Stomach smooth muscle (tissue), 2 donors: ENCODE measurements around the gene TLE4.

Experiments
- H3K27ac ChIP-seq: one replicate; pipeline ENCODE4 v1.7.0; 2013; ENCODE audit warnings: mild to moderate bottlenecking, low read length, inconsistent platforms
- H3K27me3 ChIP-seq, 2 donors: one replicate each; pipeline ENCODE4 v1.7.0; 2013; ENCODE audit warnings: low read length in 2 of 2; ENCODE audit not compliant: insufficient read depth in 2 of 2, control insufficient read depth in 1 of 2
- H3K36me3 ChIP-seq, 2 donors: one replicate each; pipeline ENCODE4 v1.7.0; 2013; ENCODE audit warnings: low read length in 2 of 2; ENCODE audit not compliant: control insufficient read depth in 2 of 2, insufficient read depth in 2 of 2
- H3K4me1 ChIP-seq: one replicate; pipeline ENCODE4 v1.7.0; 2013; ENCODE audit warnings: low read length; ENCODE audit not compliant: control insufficient read depth, insufficient read depth
- H3K4me3 ChIP-seq, 2 donors: one replicate each; pipeline ENCODE4 v1.7.0; 2013; ENCODE audit warnings: low read length in 2 of 2
- H3K9ac ChIP-seq, 2 donors: one replicate each; pipeline ENCODE4 v1.7.0; 2013; ENCODE audit warnings: low read length in 2 of 2, mild to moderate bottlenecking in 1 of 2
- H3K9me3 ChIP-seq, 2 donors: one replicate each; pipeline ENCODE4 v1.7.0; 2013; ENCODE audit warnings: low read length in 2 of 2; ENCODE audit not compliant: control insufficient read depth in 2 of 2
- donor health status: healthy.
- donor health status: Pancreatic carcinoma.

TLE4 gene

GRCh38 chr9:79581388-79581787 lies 9.6 kb downstream of the TLE4 start:
- H3K4me1 ChIP-seq = peaks cover 7% of the 10 kb centered on the region
- H3K9ac ChIP-seq = no peak overlapping the region
- H3K4me3 ChIP-seq = no peak overlapping the region
- no peak overlapping the region for H3K27ac ChIP-seq
- H3K27me3 ChIP-seq = no peaks in the 10 kb centered on the region
- H3K9me3 ChIP-seq = no peaks in the 10 kb centered on the region
- peaks cover 0 to 4% of the 10 kb centered on the region in 2 donors for H3K36me3 ChIP-seq

GRCh38 chr9:79581794-79582193 lies 10.0 kb downstream of the TLE4 start:
- Histone ChIP-seq H3K36me3 (peaks cover 0 to 4% of the 10 kb centered on the region in 2 donors), H3K27ac (no peak overlapping the region), H3K9me3 (no peaks in the 10 kb centered on the region), H3K4me1 (peaks cover 7% of the 10 kb centered on the region), H3K27me3 (no peaks in the 10 kb centered on the region), H3K9ac (no peak overlapping the region), H3K4me3 (no peak overlapping the region)

- Histone ChIP-seq H3K9me3 (no peaks in the 10 kb centered on the region), H3K36me3 (peaks cover 0 to 4% of the 10 kb centered on the region in 2 donors), H3K27me3 (no peaks in the 10 kb centered on the region), H3K4me1 (peaks cover 5% of the 10 kb centered on the region), H3K27ac (no peak overlapping the region), H3K4me3 (no peak overlapping the region), H3K9ac (no peak overlapping the region)
Observed at GRCh38 chr9:79583952-79584654, 12.3 kb downstream of the TLE4 start.

GRCh38 chr9:79584655-79584982 lies 12.9 kb downstream of the TLE4 start:
- no peaks in the 10 kb centered on the region for H3K27me3 ChIP-seq
- peaks cover 5% of the 10 kb centered on the region for H3K4me1 ChIP-seq
- H3K4me3 ChIP-seq = no peak overlapping the region
- H3K9me3 ChIP-seq = no peaks in the 10 kb centered on the region
- no peak overlapping the region for H3K9ac ChIP-seq
- H3K36me3 ChIP-seq = peaks cover 0 to 4% of the 10 kb centered on the region in 2 donors
- H3K27ac ChIP-seq = no peak overlapping the region

- peaks cover 5% of the 10 kb centered on the region for H3K4me1 ChIP-seq
- H3K27me3 ChIP-seq = no peaks in the 10 kb centered on the region
- H3K4me3 ChIP-seq = no peak overlapping the region
- H3K36me3 ChIP-seq = peaks cover 0 to 4% of the 10 kb centered on the region in 2 donors
- no peak overlapping the region for H3K9ac ChIP-seq
- no peak overlapping the region for H3K27ac ChIP-seq
- no peaks in the 10 kb centered on the region for H3K9me3 ChIP-seq
Observed at GRCh38 chr9:79588488-79589223, 16.9 kb downstream of the TLE4 start.

GRCh38 chr9:79591458-79591857 lies 19.7 kb downstream of the TLE4 start:
- H3K27ac ChIP-seq = no peak overlapping the region
- H3K4me1 ChIP-seq = no peaks in the 10 kb centered on the region
- H3K9me3 ChIP-seq = no peaks in the 10 kb centered on the region
- H3K36me3 ChIP-seq = no peaks in the 10 kb centered on the region
- no peak overlapping the region for H3K4me3 ChIP-seq
- H3K9ac ChIP-seq = no peak overlapping the region
- H3K27me3 ChIP-seq = no peaks in the 10 kb centered on the region

GRCh38 chr9:79592726-79593493 lies 21.1 kb downstream of the TLE4 start:
- no peak overlapping the region for H3K4me3 ChIP-seq
- H3K27ac ChIP-seq = no peak overlapping the region
- H3K36me3 ChIP-seq = no peaks in the 10 kb centered on the region
- H3K4me1 ChIP-seq = no peaks in the 10 kb centered on the region
- no peak overlapping the region for H3K9ac ChIP-seq
- no peaks in the 10 kb centered on the region for H3K9me3 ChIP-seq
- no peaks in the 10 kb centered on the region for H3K27me3 ChIP-seq

- Histone ChIP-seq H3K36me3 (peaks cover 0 to 8% of the 10 kb centered on the region in 2 donors), H3K27me3 (no peaks in the 10 kb centered on the region), H3K27ac (no peak overlapping the region), H3K9ac (no peak overlapping the region), H3K9me3 (peaks cover 0 to 4% of the 10 kb centered on the region in 2 donors), H3K4me3 (no peak overlapping the region), H3K4me1 (peaks cover 3% of the 10 kb centered on the region)
Observed at GRCh38 chr9:79598562-79599345, 27.0 kb downstream of the TLE4 start.

- Histone ChIP-seq H3K4me1 (peaks cover 3% of the 10 kb centered on the region), H3K9ac (no peak overlapping the region), H3K4me3 (no peak overlapping the region), H3K9me3 (peaks cover 0 to 4% of the 10 kb centered on the region in 2 donors), H3K36me3 (peaks cover 0 to 8% of the 10 kb centered on the region in 2 donors), H3K27ac (no peak overlapping the region), H3K27me3 (no peaks in the 10 kb centered on the region)
Observed at GRCh38 chr9:79600466-79600865, 28.7 kb downstream of the TLE4 start.

- Histone ChIP-seq H3K36me3 (peaks cover 0 to 8% of the 10 kb centered on the region in 2 donors), H3K4me3 (no peak overlapping the region)
Observed at GRCh38 chr9:79603222-79603920, 31.6 kb downstream of the TLE4 start.

More at GRCh38 chr9:79603222-79603920, 31.6 kb downstream of the TLE4 start:
- Histone ChIP-seq H3K27me3 (no peaks in the 10 kb centered on the region), H3K27ac (no peak overlapping the region), H3K9ac (no peak overlapping the region), H3K9me3 (peaks cover 0 to 4% of the 10 kb centered on the region in 2 donors), H3K4me1 (peaks cover 3% of the 10 kb centered on the region)
